NCI-H2196 (cell line): ENCODE results near the gene STAG1.
"Not testable (repeated sequence)": the region's sequence is repeated elsewhere in the genome, so short reads cannot be mapped to it uniquely, and the experiment has no call there.

Source experiments
- DNase-seq: peaks from one replicate; lab custom pipeline; 2025; ENCODE audit not compliant: unreplicated experiment; lab: John Stamatoyannopoulos, UW

Gene STAG1

GRCh38 chr3:136336329-136337100, 415.7 kb downstream of the STAG1 start:
- no peak for DNase-seq

- not testable (repeated sequence) for DNase-seq
Observed at GRCh38 chr3:136334726-136335125, 417.5 kb downstream of the STAG1 start.

GRCh38 chr3:136334209-136334608, 418.0 kb downstream of the STAG1 start:
- DNase-seq, result no peak

GRCh38 chr3:136332776-136333175, 419.4 kb downstream of the STAG1 start:
- no peak for DNase-seq

- DNase-seq, result no peak
Observed at GRCh38 chr3:136332302-136332701, 419.9 kb downstream of the STAG1 start.

GRCh38 chr3:136330900-136331299, 421.3 kb downstream of the STAG1 start:
- no peak for DNase-seq

- DNase-seq, result no peak
Observed at GRCh38 chr3:136329593-136329992, 422.6 kb downstream of the STAG1 start.

GRCh38 chr3:136327671-136328070, 424.5 kb downstream of the STAG1 start:
- no peak for DNase-seq

- no peak for DNase-seq
Observed at GRCh38 chr3:136326316-136326715, 425.9 kb downstream of the STAG1 start.

GRCh38 chr3:136311968-136312367, 440.2 kb downstream of the STAG1 start:
- DNase-seq, result no peak

GRCh38 chr3:136311261-136311660, 440.9 kb downstream of the STAG1 start:
- no peak for DNase-seq

GRCh38 chr3:136305879-136306278, 446.3 kb downstream of the STAG1 start:
- DNase-seq, result no peak

GRCh38 chr3:136300444-136300843, 451.7 kb downstream of the STAG1 start:
- DNase-seq, result no peak

- DNase-seq, result no peak
Observed at GRCh38 chr3:136297826-136298225, 454.4 kb downstream of the STAG1 start.

- no peak for DNase-seq
Observed at GRCh38 chr3:136296960-136297359, 455.2 kb downstream of the STAG1 start.

GRCh38 chr3:136294176-136294575, 458.0 kb downstream of the STAG1 start:
- no peak for DNase-seq

- no peak for DNase-seq
Observed at GRCh38 chr3:136293279-136293678, 458.9 kb downstream of the STAG1 start.

GRCh38 chr3:136292500-136292899, 459.7 kb downstream of the STAG1 start:
- no peak for DNase-seq

GRCh38 chr3:136291302-136291701, 460.9 kb downstream of the STAG1 start:
- no peak for DNase-seq
